Keratinocyte (primary cell): Measurements from ENCODE around the gene WDR44.
"Not testable (repeated sequence)": the region's sequence is repeated elsewhere in the genome, so short reads cannot be mapped to it uniquely, and the experiment has no call there.

Experiments
- EZH2 ChIP-seq: IDR thresholded peaks from one replicate; pipeline ENCODE4 v1.6.1; 2012; ENCODE audit warnings: inconsistent platforms, mild to moderate bottlenecking, low read length, moderate library complexity
- TF ChIP-seq, protein P1 (sequence below), 3 experiments: IDR thresholded peaks in 1 of 3; conservative IDR thresholded peaks in 1 of 3; optimal IDR thresholded peaks in 1 of 3; 2 replicates in 2 of 3; 3 replicates in 1 of 3; pipeline versions ENCODE3 to v1.5.1; 2011; ENCODE audit warnings: low read length in 3 of 3, mild to moderate bottlenecking in 3 of 3, moderate library complexity in 2 of 3, control low read depth in 1 of 3, inconsistent platforms in 1 of 3; ENCODE audit not compliant: insufficient read depth in 2 of 3; ENCODE audit errors: extremely low read depth in 1 of 3

DNA sequence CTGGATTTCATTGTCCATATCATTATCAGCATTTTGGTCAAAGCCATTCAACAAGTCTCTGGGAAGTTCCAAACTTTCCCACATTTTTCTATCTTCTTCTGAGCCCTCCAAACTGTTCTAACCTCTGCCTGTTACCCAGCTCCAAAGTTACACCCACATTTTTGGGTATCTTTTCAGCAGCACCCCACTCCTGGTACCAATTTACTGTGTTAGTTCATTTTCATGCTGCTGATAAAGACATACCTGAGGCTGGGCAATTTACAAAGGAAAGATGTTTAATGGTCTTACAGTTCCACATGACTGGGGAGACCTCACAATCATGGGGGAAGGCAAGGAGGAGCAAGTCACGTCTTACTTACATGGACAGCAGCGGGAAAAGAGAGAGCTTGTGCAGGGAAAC, 40.1 kb upstream of the WDR44 start:
- TF ChIP-seq, protein P1, sequence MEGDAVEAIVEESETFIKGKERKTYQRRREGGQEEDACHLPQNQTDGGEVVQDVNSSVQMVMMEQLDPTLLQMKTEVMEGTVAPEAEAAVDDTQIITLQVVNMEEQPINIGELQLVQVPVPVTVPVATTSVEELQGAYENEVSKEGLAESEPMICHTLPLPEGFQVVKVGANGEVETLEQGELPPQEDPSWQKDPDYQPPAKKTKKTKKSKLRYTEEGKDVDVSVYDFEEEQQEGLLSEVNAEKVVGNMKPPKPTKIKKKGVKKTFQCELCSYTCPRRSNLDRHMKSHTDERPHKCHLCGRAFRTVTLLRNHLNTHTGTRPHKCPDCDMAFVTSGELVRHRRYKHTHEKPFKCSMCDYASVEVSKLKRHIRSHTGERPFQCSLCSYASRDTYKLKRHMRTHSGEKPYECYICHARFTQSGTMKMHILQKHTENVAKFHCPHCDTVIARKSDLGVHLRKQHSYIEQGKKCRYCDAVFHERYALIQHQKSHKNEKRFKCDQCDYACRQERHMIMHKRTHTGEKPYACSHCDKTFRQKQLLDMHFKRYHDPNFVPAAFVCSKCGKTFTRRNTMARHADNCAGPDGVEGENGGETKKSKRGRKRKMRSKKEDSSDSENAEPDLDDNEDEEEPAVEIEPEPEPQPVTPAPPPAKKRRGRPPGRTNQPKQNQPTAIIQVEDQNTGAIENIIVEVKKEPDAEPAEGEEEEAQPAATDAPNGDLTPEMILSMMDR (optimal IDR thresholded peaks at IDR 0.05 in 1 of 3, IDR thresholded peaks at IDR 0.05 in 1 of 3, conservative IDR thresholded peaks at IDR 0.05 in 1 of 3; ENCODE audit: extremely low read depth in 1 of 3, insufficient read depth in 2 of 3, low read length in 3 of 3), result not testable (repeated sequence)
- TF ChIP-seq EZH2, result not testable (repeated sequence)
